Measurements from ENCODE around the gene TMEM130. TPM values are rescaled to one million over a fixed set of nuclear protein-coding genes. Genes with fewer than 3 reads are reported as not detected.

The TMEM130 gene
- total RNA-seq, 1 experiment from 2014 or later: 1.7 TPM

DNA sequence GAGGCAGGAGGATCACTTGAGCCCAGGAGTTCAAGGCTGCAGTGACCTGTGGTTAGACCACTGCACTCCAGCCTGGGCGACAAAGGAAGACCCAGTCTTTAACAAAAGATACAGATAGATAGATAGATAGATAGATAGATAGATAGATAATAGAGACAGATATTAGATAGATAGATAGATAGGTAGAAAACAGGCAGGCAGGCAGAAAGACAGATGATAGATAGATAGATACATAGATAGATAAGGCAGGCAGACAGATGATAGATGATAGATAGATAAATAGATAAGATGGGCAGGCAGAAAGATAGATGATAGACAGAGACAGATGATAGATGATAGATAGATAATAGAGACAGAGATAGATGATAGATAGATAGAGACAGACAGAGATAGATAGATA, 54.5 kb downstream of the TMEM130 start:
- no peak overlapping the region for H4K5ac ChIP-seq (ENCODE audit: insufficient read length, low read depth, low read length)

More for the DNA sequence above, 54.5 kb downstream of the TMEM130 start:
- no peak overlapping the region for H2BK12ac ChIP-seq (ENCODE audit: insufficient read length, low read depth, low read length)
- H2AK5ac ChIP-seq (ENCODE audit: insufficient read length, low read length): no peak overlapping the region
- no peak overlapping the region for H3K9ac ChIP-seq (ENCODE audit: extremely low read depth, insufficient read length, low read length)
- Mint-ChIP-seq H3K4me1 (peaks cover 10 to 13% of the 10 kb centered on the region in 2 experiments), H3K27ac (no peak overlapping the region), H3K4me3 (no peak overlapping the region), H3K36me3 (ENCODE audit: insufficient read depth in 1 of 3, low read depth in 3 of 3) (peaks cover 3 to 12% (median 4%) of the 10 kb centered on the region in 3 experiments; a peak in 6 of 7 replicates), H3K27me3 (ENCODE audit: low read depth) (peaks cover 3% of the 10 kb centered on the region; the same call in 1 of the 2 replicates), H3K9me3 (peaks cover 9 to 11% of the 10 kb centered on the region in 2 experiments)
- no peak overlapping the region for H3K23ac ChIP-seq (ENCODE audit: insufficient read length, low read depth, low read length)
- H4K20me1 ChIP-seq (ENCODE audit: control insufficient read depth, insufficient read depth, insufficient read length): no peaks in the 10 kb centered on the region
- no peaks in the 10 kb centered on the region for H3K79me2 ChIP-seq (ENCODE audit: insufficient read depth, low read length)
- no peak overlapping the region for H3K27ac ChIP-seq (ENCODE audit: insufficient read length, low read depth, low read length)
- no peak overlapping the region for H2BK120ac ChIP-seq (ENCODE audit: low read depth, low read length, poor library complexity, severe bottlenecking)
- no peaks in the 10 kb centered on the region for H3K23me2 ChIP-seq (ENCODE audit: insufficient read length, low read depth, low read length, poor library complexity, severe bottlenecking)
- peaks cover 5% of the 10 kb centered on the region for H3K9me3 ChIP-seq (ENCODE audit: control insufficient read depth, low read depth, low read length)
- no peak overlapping the region for H3T11ph ChIP-seq (ENCODE audit: low read length)
- H2BK20ac ChIP-seq (ENCODE audit: low read depth, low read length, poor library complexity, severe bottlenecking): no peak overlapping the region
- H2BK15ac ChIP-seq (ENCODE audit: low read depth, low read length): no peak overlapping the region
- no peak overlapping the region for H4K91ac ChIP-seq (ENCODE audit: insufficient read length, low read depth, low read length)
- H3K27me3 ChIP-seq (ENCODE audit: insufficient read depth, low read length): no peaks in the 10 kb centered on the region
- DNase-seq: no peak
- no peak overlapping the region for H3K4ac ChIP-seq (ENCODE audit: low read depth, low read length)
- H3K4me2 ChIP-seq (ENCODE audit: insufficient read depth, insufficient read length, low read length): no peak overlapping the region
- H2AFZ ChIP-seq (ENCODE audit: low read length): no peak overlapping the region
- no peaks in the 10 kb centered on the region for H3K79me1 ChIP-seq (ENCODE audit: insufficient read depth, low read depth, low read length, poor library complexity, severe bottlenecking)
- H3K14ac ChIP-seq (ENCODE audit: insufficient read depth, low read length): no peak overlapping the region
- H4K8ac ChIP-seq (replicated peaks; ENCODE audit: insufficient read length, low read depth, low read length): no peak overlapping the region
- TF ChIP-seq, protein P1, sequence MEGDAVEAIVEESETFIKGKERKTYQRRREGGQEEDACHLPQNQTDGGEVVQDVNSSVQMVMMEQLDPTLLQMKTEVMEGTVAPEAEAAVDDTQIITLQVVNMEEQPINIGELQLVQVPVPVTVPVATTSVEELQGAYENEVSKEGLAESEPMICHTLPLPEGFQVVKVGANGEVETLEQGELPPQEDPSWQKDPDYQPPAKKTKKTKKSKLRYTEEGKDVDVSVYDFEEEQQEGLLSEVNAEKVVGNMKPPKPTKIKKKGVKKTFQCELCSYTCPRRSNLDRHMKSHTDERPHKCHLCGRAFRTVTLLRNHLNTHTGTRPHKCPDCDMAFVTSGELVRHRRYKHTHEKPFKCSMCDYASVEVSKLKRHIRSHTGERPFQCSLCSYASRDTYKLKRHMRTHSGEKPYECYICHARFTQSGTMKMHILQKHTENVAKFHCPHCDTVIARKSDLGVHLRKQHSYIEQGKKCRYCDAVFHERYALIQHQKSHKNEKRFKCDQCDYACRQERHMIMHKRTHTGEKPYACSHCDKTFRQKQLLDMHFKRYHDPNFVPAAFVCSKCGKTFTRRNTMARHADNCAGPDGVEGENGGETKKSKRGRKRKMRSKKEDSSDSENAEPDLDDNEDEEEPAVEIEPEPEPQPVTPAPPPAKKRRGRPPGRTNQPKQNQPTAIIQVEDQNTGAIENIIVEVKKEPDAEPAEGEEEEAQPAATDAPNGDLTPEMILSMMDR (conservative IDR thresholded peaks at IDR 0.05): no peak
- no CpG with 5 or more reads among the region's 1 CpG for WGBS (ENCODE audit: extremely low coverage, insufficient read length, low lambda C conversion rate)
- no peaks in the 10 kb centered on the region for H3K4me1 ChIP-seq (ENCODE audit: insufficient read depth, low read length)
- H2BK5ac ChIP-seq (ENCODE audit: insufficient read length, low read length): no peak overlapping the region
- no peak overlapping the region for H3K56ac ChIP-seq (ENCODE audit: insufficient read length, low read depth, low read length)
- no peak overlapping the region for H3K18ac ChIP-seq (ENCODE audit: insufficient read length, low read depth, low read length)
